ENCODE results near the gene CADM1.

The CADM1 gene

GRCh38 chr11:115168229-115168671 lies 336.0 kb downstream of the CADM1 start:
- DNase-seq = no peak

GRCh38 chr11:115167456-115167855 lies 336.8 kb downstream of the CADM1 start:
- no peak for DNase-seq

GRCh38 chr11:115166820-115167219 lies 337.4 kb downstream of the CADM1 start:
- DNase-seq = no peak

- no peak for DNase-seq
These were observed 339.4 kb downstream of the CADM1 start for GRCh38 chr11:115164774-115165173.

GRCh38 chr11:115162919-115163318 lies 341.3 kb downstream of the CADM1 start:
- no peak for DNase-seq

GRCh38 chr11:115161876-115162275 lies 342.3 kb downstream of the CADM1 start:
- DNase-seq = no peak

GRCh38 chr11:115159207-115159606 lies 345.0 kb downstream of the CADM1 start:
- DNase-seq = no peak

GRCh38 chr11:115158053-115158452 lies 346.2 kb downstream of the CADM1 start:
- DNase-seq = no peak

GRCh38 chr11:115157247-115157646 lies 347.0 kb downstream of the CADM1 start:
- no peak for DNase-seq

GRCh38 chr11:115155978-115156377 lies 348.2 kb downstream of the CADM1 start:
- no peak for DNase-seq

GRCh38 chr11:115155320-115155719 lies 348.9 kb downstream of the CADM1 start:
- DNase-seq = no peak

GRCh38 chr11:115154355-115154736 lies 349.9 kb downstream of the CADM1 start:
- DNase-seq = no peak

- no peak for DNase-seq
These were observed 350.4 kb downstream of the CADM1 start for GRCh38 chr11:115153731-115154354.

- no peak for DNase-seq
These were observed 351.1 kb downstream of the CADM1 start for GRCh38 chr11:115153135-115153534.

GRCh38 chr11:115151010-115151409 lies 353.2 kb downstream of the CADM1 start:
- no peak for DNase-seq

- no peak for DNase-seq
These were observed 355.5 kb downstream of the CADM1 start for GRCh38 chr11:115148691-115149090.

GRCh38 chr11:115148101-115148500 lies 356.1 kb downstream of the CADM1 start:
- no peak for DNase-seq

GRCh38 chr11:115147243-115147807 lies 356.9 kb downstream of the CADM1 start:
- DNase-seq = no peak

GRCh38 chr11:115146425-115146824 lies 357.8 kb downstream of the CADM1 start:
- DNase-seq = no peak

GRCh38 chr11:115145324-115145723 lies 358.9 kb downstream of the CADM1 start:
- no peak for DNase-seq

- no peak for DNase-seq
These were observed 359.3 kb downstream of the CADM1 start for GRCh38 chr11:115144914-115145313.

GRCh38 chr11:115144014-115144413 lies 360.2 kb downstream of the CADM1 start:
- DNase-seq = no peak

GRCh38 chr11:115141231-115142114 lies 362.7 kb downstream of the CADM1 start:
- DNase-seq = no peak

GRCh38 chr11:115135936-115136335 lies 368.3 kb downstream of the CADM1 start:
- DNase-seq = no peak

Measured in stimulated activated CD4-positive, alpha-beta T cell treated with anti-CD3 and anti-CD28 coated beads, Interleukin-12 subunit alpha, Interleukin-12 subunit beta, amount 100 ng/mL, for 4 hours (primary cell).